Measurements from ENCODE around the gene GPLD1.

DNA sequence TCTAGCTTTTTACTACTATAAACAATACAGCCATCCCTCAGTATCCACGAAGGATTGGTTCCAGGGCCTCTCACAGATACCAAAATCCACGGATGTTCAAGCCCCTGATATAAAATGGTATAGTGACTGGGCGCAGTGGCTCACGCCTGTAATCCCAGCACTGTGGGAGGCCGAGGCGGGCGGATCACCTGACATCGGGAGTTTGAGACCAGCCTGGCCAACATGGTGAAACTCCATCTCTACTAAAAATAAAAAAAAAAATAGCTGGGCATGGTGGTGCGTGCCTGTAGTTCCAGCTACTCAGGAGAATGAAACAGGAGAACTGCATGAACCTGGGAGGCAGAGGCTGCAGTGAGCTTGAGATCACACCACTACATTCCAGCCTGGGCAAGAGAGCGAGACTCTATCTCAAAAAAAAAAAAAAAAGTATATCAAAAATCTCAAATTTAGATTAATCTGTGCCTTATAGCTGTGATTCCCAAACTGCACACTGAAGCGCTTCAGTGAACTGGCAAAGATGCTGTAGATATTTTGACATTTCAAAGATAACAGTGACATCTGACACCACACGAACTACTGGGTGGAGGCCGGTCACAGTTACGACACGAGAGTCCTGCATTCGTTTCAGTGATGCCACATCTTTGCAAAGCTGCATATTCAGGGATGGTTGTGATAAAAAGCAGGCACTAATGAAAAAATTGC lies 48.3 kb downstream of the GPLD1 start:
- TF ChIP-seq CTCF (IDR thresholded peaks at IDR 0.05; ENCODE audit: low read length) (no peak), EZH2phosphoT487 (IDR thresholded peaks at IDR 0.05; ENCODE audit: low read length) (no peak)

Data from MM.1S (cell line).